HEK293 (cell line): ENCODE measurements around the gene PRAC1.

Experiments
- CTCF ChIA-PET: fragments of 350-600 bp; formaldehyde crosslinking; extraction: SDS; loops from one replicate; lab custom pipeline; 2021; ENCODE audit warnings: antibody characterized with exemption; lab: Yijun Ruan, JAX
- POLR2A ChIA-PET: fragments of 300-600 bp; formaldehyde crosslinking; extraction: SDS; loops from one replicate; lab custom pipeline; 2020; ENCODE audit warnings: antibody characterized with exemption, inconsistent platforms; lab: Yijun Ruan, JAX
- H3K27ac ChIP-seq: fragments of 200-500 bp; sonication (Bioruptor generic); 2 replicates; pipeline ENCODE4 v1.5.1; 2014; ENCODE audit warnings: low read depth, low read length, control low read depth, inconsistent platforms; ENCODE audit errors: extremely low read depth
- H3K36me3 ChIP-seq, 2 experiments: fragments of 200-500 bp in 1 of 2; sonication (Bioruptor generic) in 1 of 2; 1 replicate in 1 of 2; 2 replicates in 1 of 2; pipeline ENCODE4 v1.5.1; 2014 to 2017; ENCODE audit warnings: inconsistent platforms in 2 of 2, low read length in 2 of 2; ENCODE audit not compliant: control insufficient read depth in 2 of 2, insufficient read depth in 1 of 2
- H3K4me1 ChIP-seq: fragments of 200-500 bp; sonication (Bioruptor generic); 2 replicates; pipeline ENCODE4 v1.5.1; 2014; ENCODE audit warnings: mild to moderate bottlenecking, low read length, inconsistent platforms; ENCODE audit not compliant: control insufficient read depth, insufficient read depth
- H3K4me3 ChIP-seq: 2 replicates; pipeline ENCODE4 v1.5.1; 2011; ENCODE audit warnings: low read depth, mild to moderate bottlenecking, control low read depth, low read length, moderate library complexity
- H3K9me3 ChIP-seq: fragments of 200-500 bp; sonication (Bioruptor generic); 2 replicates; pipeline ENCODE4 v1.5.1; 2014; ENCODE audit warnings: low read depth, low read length, inconsistent platforms; ENCODE audit not compliant: control insufficient read depth, insufficient read depth
- HIC1 ChIP-seq: fragments of 450-650 bp; formaldehyde crosslinking; IDR thresholded peaks from 2 replicates; pipeline ENCODE4 v1.5.1; 2016; ENCODE audit warnings: missing biosample characterization, missing genetic modification characterization
- HOXD13 ChIP-seq: sonication (generic); formaldehyde crosslinking; IDR thresholded peaks from 2 replicates; pipeline ENCODE4 v1.8.0; 2022; ENCODE audit warnings: missing genetic modification reagents, borderline replicate concordance
- IKZF3 ChIP-seq: fragments of 450-650 bp; IDR thresholded peaks from 2 replicates; pipeline ENCODE4 v1.5.0; 2018; ENCODE audit warnings: missing biosample characterization, mild to moderate bottlenecking, missing genetic modification characterization, moderate library complexity
- KLF10 ChIP-seq: fragments of 450-650 bp; IDR thresholded peaks from 2 replicates; pipeline ENCODE4 v1.5.1; 2018; ENCODE audit warnings: missing biosample characterization, mild to moderate bottlenecking, missing genetic modification characterization
- MYNN ChIP-seq: fragments of 450-650 bp; formaldehyde crosslinking; IDR thresholded peaks from 2 replicates; pipeline ENCODE4 v1.5.1; 2016; ENCODE audit warnings: missing biosample characterization, missing genetic modification characterization, borderline replicate concordance
- OVOL3 ChIP-seq: fragments of 450-650 bp; formaldehyde crosslinking; IDR thresholded peaks from 2 replicates; pipeline ENCODE4 v1.5.1; 2016; ENCODE audit warnings: missing biosample characterization, missing genetic modification characterization
- ZNF112 ChIP-seq: fragments of 450-650 bp; formaldehyde crosslinking; IDR thresholded peaks from 2 replicates; pipeline ENCODE4 v1.5.0; 2017; ENCODE audit warnings: missing biosample characterization, missing genetic modification characterization
- ZNF114 ChIP-seq: fragments of 450-650 bp; formaldehyde crosslinking; IDR thresholded peaks from 2 replicates; pipeline ENCODE4 v1.5.0; 2017; ENCODE audit warnings: missing biosample characterization, missing genetic modification characterization
- ZNF138 ChIP-seq: fragments of 450-650 bp; formaldehyde crosslinking; IDR thresholded peaks from 2 replicates; pipeline ENCODE4 v1.5.1; 2016; ENCODE audit warnings: missing biosample characterization, missing genetic modification characterization, borderline replicate concordance
- ZNF169 ChIP-seq: fragments of 450-650 bp; formaldehyde crosslinking; IDR thresholded peaks from 2 replicates; pipeline ENCODE4 v1.5.1; 2016; ENCODE audit warnings: missing biosample characterization, missing genetic modification characterization
- ZNF335 ChIP-seq: fragments of 450-650 bp; formaldehyde crosslinking; conservative IDR thresholded peaks from 2 replicates; pipeline ENCODE4 v1.5.1; 2016; ENCODE audit warnings: missing biosample characterization, missing genetic modification characterization
- ZNF354C ChIP-seq: fragments of 450-650 bp; formaldehyde crosslinking; IDR thresholded peaks from 2 replicates; pipeline ENCODE4 v1.5.1; 2016; ENCODE audit warnings: missing biosample characterization, missing genetic modification characterization, low read depth, borderline replicate concordance
- ZNF37A ChIP-seq: fragments of 450-650 bp; IDR thresholded peaks from 2 replicates; pipeline ENCODE4 v1.5.1; 2018; ENCODE audit warnings: missing biosample characterization, missing genetic modification characterization
- ZNF571 ChIP-seq: fragments of 450-650 bp; formaldehyde crosslinking; IDR thresholded peaks from 2 replicates; pipeline ENCODE4 v1.5.0; 2017; ENCODE audit warnings: missing biosample characterization, missing genetic modification characterization
- ZNF645 ChIP-seq: fragments of 450-650 bp; formaldehyde crosslinking; IDR thresholded peaks from 2 replicates; pipeline ENCODE4; 2016; ENCODE audit warnings: missing biosample characterization, missing genetic modification characterization
- ZNF76 ChIP-seq: fragments of 450-650 bp; formaldehyde crosslinking; IDR thresholded peaks from 2 replicates; pipeline ENCODE4; 2016; ENCODE audit warnings: low read depth, missing biosample characterization, missing genetic modification characterization, borderline replicate concordance
- ZNF776 ChIP-seq: fragments of 450-650 bp; formaldehyde crosslinking; IDR thresholded peaks from 2 replicates; pipeline ENCODE4 v1.5.0; 2017; ENCODE audit warnings: missing biosample characterization, missing genetic modification characterization, borderline replicate concordance
- ZNF792 ChIP-seq: fragments of 450-650 bp; formaldehyde crosslinking; IDR thresholded peaks from 2 replicates; pipeline ENCODE4 v1.5.1; 2016; ENCODE audit warnings: missing biosample characterization, missing genetic modification characterization
- ZSCAN30 ChIP-seq: fragments of 450-650 bp; IDR thresholded peaks from 2 replicates; pipeline ENCODE4 v1.5.1; 2018; ENCODE audit warnings: missing biosample characterization, mild to moderate bottlenecking, missing genetic modification characterization, moderate library complexity
- TF ChIP-seq, protein P1 (sequence below): fragments of 450-650 bp; formaldehyde crosslinking; IDR thresholded peaks from 2 replicates; pipeline ENCODE4 v1.5.1; 2016; ENCODE audit warnings: missing biosample characterization, missing genetic modification characterization
- TF ChIP-seq, protein P2 (sequence below): fragments of 450-650 bp; formaldehyde crosslinking; IDR thresholded peaks from 2 replicates; pipeline ENCODE4 v1.5.1; 2016; ENCODE audit warnings: missing biosample characterization, missing genetic modification characterization
- TF ChIP-seq, protein P3 (sequence below): fragments of 450-650 bp; formaldehyde crosslinking; IDR thresholded peaks from 2 replicates; pipeline ENCODE4 v1.5.1; 2016; ENCODE audit warnings: missing biosample characterization, missing genetic modification characterization

Gene PRAC1

GRCh38 chr17:48729335-48730239 lies 7.3 kb upstream of the PRAC1 start (continued):
- TF ChIP-seq, protein P1, sequence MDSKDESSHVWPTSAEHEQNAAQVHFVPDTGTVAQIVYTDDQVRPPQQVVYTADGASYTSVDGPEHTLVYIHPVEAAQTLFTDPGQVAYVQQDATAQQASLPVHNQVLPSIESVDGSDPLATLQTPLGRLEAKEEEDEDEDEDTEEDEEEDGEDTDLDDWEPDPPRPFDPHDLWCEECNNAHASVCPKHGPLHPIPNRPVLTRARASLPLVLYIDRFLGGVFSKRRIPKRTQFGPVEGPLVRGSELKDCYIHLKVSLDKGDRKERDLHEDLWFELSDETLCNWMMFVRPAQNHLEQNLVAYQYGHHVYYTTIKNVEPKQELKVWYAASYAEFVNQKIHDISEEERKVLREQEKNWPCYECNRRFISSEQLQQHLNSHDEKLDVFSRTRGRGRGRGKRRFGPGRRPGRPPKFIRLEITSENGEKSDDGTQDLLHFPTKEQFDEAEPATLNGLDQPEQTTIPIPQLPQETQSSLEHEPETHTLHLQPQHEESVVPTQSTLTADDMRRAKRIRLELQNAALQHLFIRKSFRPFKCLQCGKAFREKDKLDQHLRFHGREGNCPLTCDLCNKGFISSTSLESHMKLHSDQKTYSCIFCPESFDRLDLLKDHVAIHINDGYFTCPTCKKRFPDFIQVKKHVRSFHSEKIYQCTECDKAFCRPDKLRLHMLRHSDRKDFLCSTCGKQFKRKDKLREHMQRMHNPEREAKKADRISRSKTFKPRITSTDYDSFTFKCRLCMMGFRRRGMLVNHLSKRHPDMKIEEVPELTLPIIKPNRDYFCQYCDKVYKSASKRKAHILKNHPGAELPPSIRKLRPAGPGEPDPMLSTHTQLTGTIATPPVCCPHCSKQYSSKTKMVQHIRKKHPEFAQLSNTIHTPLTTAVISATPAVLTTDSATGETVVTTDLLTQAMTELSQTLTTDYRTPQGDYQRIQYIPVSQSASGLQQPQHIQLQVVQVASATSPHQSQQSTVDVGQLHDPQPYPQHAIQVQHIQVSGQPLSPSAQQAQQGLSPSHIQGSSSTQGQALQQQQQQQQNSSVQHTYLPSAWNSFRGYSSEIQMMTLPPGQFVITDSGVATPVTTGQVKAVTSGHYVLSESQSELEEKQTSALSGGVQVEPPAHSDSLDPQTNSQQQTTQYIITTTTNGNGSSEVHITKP: peak; percentile 93
- TF ChIP-seq IKZF3 (tag by site-specific recombination): peak; percentile 7; the same call in 1 of the 2 replicates
- TF ChIP-seq ZNF335: peak; percentile 93
- TF ChIP-seq, all 188 proteins: peak for 11

DNA sequence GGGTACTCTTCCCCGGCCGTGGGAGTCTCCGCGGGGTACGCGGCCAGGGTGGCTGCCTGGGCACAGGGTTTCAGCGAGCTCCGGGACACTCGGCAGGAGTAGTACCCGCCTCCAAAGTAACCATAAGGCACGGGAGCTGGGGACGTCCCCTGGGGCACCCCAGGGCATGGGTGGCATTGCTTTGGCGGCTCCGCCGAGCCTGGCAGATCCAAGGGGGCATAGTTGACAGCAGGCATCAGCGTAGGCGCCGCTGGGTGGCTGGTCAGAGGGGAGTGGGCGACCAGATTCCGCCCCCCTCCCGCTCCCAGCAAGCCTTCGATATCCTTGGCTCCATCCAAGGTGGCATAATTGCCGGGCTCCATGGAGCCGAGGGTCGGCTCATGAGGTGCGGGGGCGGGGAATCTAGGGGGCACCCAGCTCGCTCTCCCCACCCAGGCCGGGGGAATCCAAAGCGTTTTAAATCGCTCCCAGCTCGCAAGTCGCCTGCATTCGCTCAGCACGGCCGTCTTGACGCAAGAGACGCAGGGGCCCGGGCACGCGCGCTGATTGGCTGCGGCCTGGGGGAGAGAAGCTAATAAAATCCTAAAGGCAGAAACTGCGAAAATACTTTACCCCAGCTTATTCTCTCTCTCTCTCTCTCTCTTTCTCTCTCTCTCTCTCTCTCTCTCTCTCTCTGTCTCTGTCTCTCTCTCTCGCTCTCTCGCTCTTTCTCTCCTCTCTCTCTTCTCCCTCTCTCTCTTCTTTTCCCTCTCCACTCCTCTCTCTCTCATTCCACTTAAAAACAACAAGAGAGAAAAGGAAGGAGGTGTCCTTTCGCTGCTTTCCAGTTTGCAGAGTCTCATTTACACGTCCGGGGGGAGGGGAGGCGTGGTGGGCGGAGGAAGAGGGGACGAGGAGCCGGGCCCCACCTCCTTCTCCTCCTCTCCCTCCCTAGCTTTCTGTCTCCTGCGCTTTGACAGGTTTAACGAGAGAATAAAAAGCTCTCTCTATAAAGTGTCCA lies 6.2 kb upstream of the PRAC1 start, which contains the start of gene HOXB13:
HOXB13 (minus strand) TSS at position 519 of the 1,000 bp plus-strand sequence; CDS start at position 362, 157 bp downstream.
- no peaks in the 10 kb centered on the region for H3K9me3 ChIP-seq
- H3K36me3 ChIP-seq: peaks cover 0 to 22% of the 10 kb centered on the region in 2 experiments; a peak in 1 of 3 replicates
- ChIA-PET CTCF (interaction anchor here (0.6 to 14.1 kb wide), 13 partner anchors 9 to 215 kb away, joined by 3 to 246 read pairs (median 5); no protein-coding TSS in a partner anchor), POLR2A (interaction anchor here (0.6 to 2.0 kb wide), 11 partner anchors 8 to 946 kb away, joined by 3 to 10 read pairs (median 4); no protein-coding TSS in a partner anchor)
- peak within 1 kb of the TSS; percentile 72 for H3K4me3 ChIP-seq
- H3K27ac ChIP-seq: peak within 1 kb of the TSS; percentile 85
- peaks cover 7% of the 10 kb centered on the region for H3K4me1 ChIP-seq
- TF ChIP-seq, protein P2, sequence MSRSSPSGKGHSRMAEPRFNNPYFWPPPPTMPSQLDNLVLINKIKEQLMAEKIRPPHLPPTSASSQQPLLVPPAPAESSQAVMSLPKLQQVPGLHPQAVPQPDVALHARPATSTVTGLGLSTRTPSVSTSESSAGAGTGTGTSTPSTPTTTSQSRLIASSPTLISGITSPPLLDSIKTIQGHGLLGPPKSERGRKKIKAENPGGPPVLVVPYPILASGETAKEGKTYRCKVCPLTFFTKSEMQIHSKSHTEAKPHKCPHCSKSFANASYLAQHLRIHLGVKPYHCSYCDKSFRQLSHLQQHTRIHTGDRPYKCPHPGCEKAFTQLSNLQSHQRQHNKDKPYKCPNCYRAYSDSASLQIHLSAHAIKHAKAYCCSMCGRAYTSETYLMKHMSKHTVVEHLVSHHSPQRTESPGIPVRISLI (tag by site-specific recombination): no peak
- TF ChIP-seq OVOL3 (peak; percentile 97), HIC1 (tag by site-specific recombination) (peak; percentile 91), ZNF354C (tag by site-specific recombination) (peak; percentile 94; the same call in 1 of the 2 replicates), ZNF112 (no peak), ZNF645 (0 out of 2 replicates have a peak, but pooled peaks have one; percentile 60), ZNF335 (peak; percentile 96), ZNF792 (tag by site-specific recombination) (peak; percentile 92), KLF10 (tag by site-specific recombination) (0 out of 2 replicates have a peak, but pooled peaks have one; percentile 35), ZNF76 (tag by site-specific recombination) (peak; percentile 14; the same call in 1 of the 2 replicates), ZNF138 (tag by site-specific recombination) (peak; percentile 15; the same call in 1 of the 2 replicates), MYNN (peak; percentile 75; the same call in 1 of the 2 replicates), ZNF776 (tag by site-specific recombination) (0 out of 2 replicates have a peak, but pooled peaks have one; percentile 39), ZNF571 (tag by site-specific recombination) (no peak), ZNF37A (no peak), ZSCAN30 (tag by site-specific recombination) (peak; percentile 45), ZNF169 (tag by site-specific recombination) (peak; percentile 30; the same call in 1 of the 2 replicates), HOXD13 (CRISPR knock-in tag) (peak; percentile 88), ZNF114 (tag by site-specific recombination) (no peak)
- TF ChIP-seq, protein P3, sequence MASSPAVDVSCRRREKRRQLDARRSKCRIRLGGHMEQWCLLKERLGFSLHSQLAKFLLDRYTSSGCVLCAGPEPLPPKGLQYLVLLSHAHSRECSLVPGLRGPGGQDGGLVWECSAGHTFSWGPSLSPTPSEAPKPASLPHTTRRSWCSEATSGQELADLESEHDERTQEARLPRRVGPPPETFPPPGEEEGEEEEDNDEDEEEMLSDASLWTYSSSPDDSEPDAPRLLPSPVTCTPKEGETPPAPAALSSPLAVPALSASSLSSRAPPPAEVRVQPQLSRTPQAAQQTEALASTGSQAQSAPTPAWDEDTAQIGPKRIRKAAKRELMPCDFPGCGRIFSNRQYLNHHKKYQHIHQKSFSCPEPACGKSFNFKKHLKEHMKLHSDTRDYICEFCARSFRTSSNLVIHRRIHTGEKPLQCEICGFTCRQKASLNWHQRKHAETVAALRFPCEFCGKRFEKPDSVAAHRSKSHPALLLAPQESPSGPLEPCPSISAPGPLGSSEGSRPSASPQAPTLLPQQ: peak; percentile 100
